Testis (tissue), 3 donors: Measurements from ENCODE around the gene PARD6A. TPM values are rescaled to one million over a fixed set of nuclear protein-coding genes. Genes with fewer than 3 reads are reported as not detected.

Source experiments
- DNase-seq: peaks from one replicate; pipeline ENCODE4 v3.0.0-alpha.2; 2019
- H3K27ac ChIP-seq, 2 donors: fragments of 200-600 bp; sonication (generic); one replicate each; pipeline ENCODE4 v1.5.1; 2019
- H3K27me3 ChIP-seq: fragments of 200-600 bp; sonication (generic); one replicate; pipeline ENCODE4 v1.5.1; 2019
- H3K36me3 ChIP-seq: fragments of 200-600 bp; sonication (generic); one replicate; pipeline ENCODE4 v1.5.1; 2017; ENCODE audit warnings: low read depth; ENCODE audit errors: missing control alignments
- H3K4me1 ChIP-seq: fragments of 200-600 bp; sonication (generic); one replicate; pipeline ENCODE4 v1.5.1; 2019
- H3K4me3 ChIP-seq, 2 donors: fragments of 200-600 bp; sonication (generic); one replicate each; pipeline ENCODE4 v1.5.1; 2017 to 2019
- H3K9me3 ChIP-seq: fragments of 200-600 bp; sonication (generic); one replicate; pipeline ENCODE4 v1.5.1; 2017
- CTCF ChIP-seq, 3 experiments: fragments of 450-650 bp in 2 of 3; fragments of 200-600 bp in 1 of 3; sonication (generic) in 1 of 3; IDR thresholded peaks; one replicate each; pipeline ENCODE4 v1.5.1; 2016 to 2019; ENCODE audit warnings: antibody characterized with exemption in 3 of 3, mild to moderate bottlenecking in 2 of 3, moderate library complexity in 1 of 3
- POLR2A ChIP-seq: fragments of 450-650 bp; IDR thresholded peaks from one replicate; pipeline ENCODE4 v1.6.1; 2017; ENCODE audit warnings: antibody characterized with exemption, mild to moderate bottlenecking, moderate library complexity
- WGBS, 2 donors: methylation state at CpG; one replicate each; pipeline ENCODE4 v1.1.5; 2018; 5-methylcytosine and 5-hydroxymethylcytosine counted together
- intact Hi-C: fragments of 100-400 bp; cut with DNase I; formaldehyde crosslinking; loops from one replicate; pipeline ENCODE4 v1.15.1; 2023; ENCODE audit warnings: low total_unique reads
- polyA plus RNA-seq: library from polyadenylated mRNA; stranded (reverse); fragments of 350-450 nt; fragmentation: Illumina TruSeq; extraction: RNeasy Lipid Tissue Mini Kit (QIAGEN cat#74804); gene quantifications from one replicate; pipeline ENCODE4 v1.2.3, GENCODE V29; 2014; ENCODE audit warnings: low read depth, low replicate concordance; ENCODE audit not compliant: insufficient read depth
- total RNA-seq, 2 donors: library from RNA; depleted of rRNA; stranded (reverse); fragments of >200 nt; gene quantifications; one replicate each; pipeline ENCODE4 v1.2.3, GENCODE V29; 2016

The PARD6A gene
- total and polyA plus RNA-seq, 3 donors from 2014 or later = 30.0 to 80.1 (median 35.4) TPM

GRCh38 chr16:67667817-67668494, 7.2 kb downstream of the PARD6A start:
- no peaks in the 10 kb centered on the region for H3K9me3 ChIP-seq
- H3K27ac ChIP-seq = peak overlapping the region; percentile 85 to 91
- H3K4me3 ChIP-seq = peak overlapping the region in 1 of 2 donors; percentile 70
- H3K36me3 ChIP-seq = no peaks in the 10 kb centered on the region
- DNase-seq = peak; percentile 91
- TF ChIP-seq POLR2A (no peak), CTCF (IDR thresholded peaks at IDR 0.05) (peak; percentile 71 to 85 (median 76))
- WGBS, 2 donors = 23 to 44% methylated on average over 5 to 18 of the region's 18 CpGs
- intact Hi-C loops = no loop called here
- peaks cover 19% of the 10 kb centered on the region for H3K4me1 ChIP-seq
- no peaks in the 10 kb centered on the region for H3K27me3 ChIP-seq

- intact Hi-C loops = no loop called here
- TF ChIP-seq POLR2A (no peak), CTCF (IDR thresholded peaks at IDR 0.05) (peak in 1 of 3 experiments; percentile 37)
- no peaks in the 10 kb centered on the region for H3K9me3 ChIP-seq
- no peak overlapping the region for H3K4me3 ChIP-seq
- H3K27me3 ChIP-seq = no peaks in the 10 kb centered on the region
- H3K27ac ChIP-seq = no peak overlapping the region
- H3K36me3 ChIP-seq = no peaks in the 10 kb centered on the region
- peaks cover 26% of the 10 kb centered on the region for H3K4me1 ChIP-seq
- DNase-seq = no peak
- 82 to 85% methylated on average over 6 of the region's 6 CpGs for WGBS, 2 donors
Observed at GRCh38 chr16:67668495-67669157, 7.9 kb downstream of the PARD6A start.

GRCh38 chr16:67669499-67670101, 8.8 kb downstream of the PARD6A start:
- no peaks in the 10 kb centered on the region for H3K9me3 ChIP-seq
- H3K4me1 ChIP-seq = peaks cover 30% of the 10 kb centered on the region
- no peak overlapping the region for H3K4me3 ChIP-seq
- no peaks in the 10 kb centered on the region for H3K36me3 ChIP-seq
- H3K27ac ChIP-seq = no peak overlapping the region
- H3K27me3 ChIP-seq = no peaks in the 10 kb centered on the region
- intact Hi-C loops = no loop called here
- whole genome bisulfite sequencing, 2 donors = 94 to 95% methylated on average over 10 of the region's 10 CpGs
- TF ChIP-seq CTCF (IDR thresholded peaks at IDR 0.05) (no peak), POLR2A (no peak)
- DNase-seq = no peak

- H3K4me1 ChIP-seq = peaks cover 22% of the 10 kb centered on the region
- H3K27ac ChIP-seq = no peak overlapping the region
- intact Hi-C loops = no loop called here
- no peak overlapping the region for H3K4me3 ChIP-seq
- no peak for TF ChIP-seq POLR2A
- TF ChIP-seq CTCF (IDR thresholded peaks at IDR 0.05) = no peak
- H3K9me3 ChIP-seq = no peaks in the 10 kb centered on the region
- H3K36me3 ChIP-seq = no peaks in the 10 kb centered on the region
- no peaks in the 10 kb centered on the region for H3K27me3 ChIP-seq
- no peak for DNase-seq
- 52 to 59% methylated on average over 4 of the region's 4 CpGs for WGBS, 2 donors
Observed at GRCh38 chr16:67672306-67672705, 11.5 kb downstream of the PARD6A start.
